VCaP (cell line): ENCODE data around the gene MYLK.

Experiments
- H3K27ac ChIP-seq: fragments of 450-650 bp; 2 replicates; pipeline ENCODE4 v1.5.1; 2017
- CTCF ChIP-seq: fragments of 450-650 bp; conservative IDR thresholded peaks from 2 replicates; pipeline ENCODE4 v1.5.1; 2017; ENCODE audit warnings: mild to moderate bottlenecking, moderate library complexity

Gene MYLK

GRCh38 chr3:123884993-123885392 lies 861 bp upstream of the MYLK start:
- no peak overlapping the region for H3K27ac ChIP-seq

DNA sequence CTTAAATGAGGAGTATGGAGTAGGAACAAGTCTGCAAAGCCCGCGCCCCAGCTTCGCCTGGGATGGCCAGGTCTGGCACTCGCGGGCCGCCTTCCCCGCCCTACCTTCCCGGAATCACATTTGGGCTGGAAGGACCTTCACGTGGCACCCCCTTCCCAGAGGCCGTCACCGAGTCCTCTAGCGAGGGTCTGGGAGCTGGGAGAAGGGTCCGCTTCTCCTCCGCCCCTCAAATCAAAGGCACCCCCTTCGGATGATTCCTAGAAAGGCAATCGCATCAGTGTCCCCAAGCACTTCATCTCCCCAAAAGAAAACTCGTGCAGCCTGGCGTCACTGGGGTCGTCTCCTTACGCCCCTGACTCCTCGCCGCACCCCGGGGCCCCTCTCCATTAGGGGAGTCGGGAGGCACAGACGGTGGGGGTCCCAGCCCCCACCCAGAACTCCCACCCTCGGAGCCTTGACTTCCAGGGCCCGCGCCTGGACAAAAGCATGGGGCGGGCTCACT lies 380 bp downstream of the MYLK start:
- H3K27ac ChIP-seq = peak overlapping the region; percentile 57; the same call in 1 of the 2 replicates
- TF ChIP-seq CTCF = no peak

More at GRCh38 chr3:123884993-123885392, 861 bp upstream of the MYLK start:
- TF ChIP-seq CTCF = no peak

GRCh38 chr3:123883111-123883510 lies 1.0 kb downstream of the MYLK start:
- no peak overlapping the region for H3K27ac ChIP-seq
- no peak for TF ChIP-seq CTCF

DNA sequence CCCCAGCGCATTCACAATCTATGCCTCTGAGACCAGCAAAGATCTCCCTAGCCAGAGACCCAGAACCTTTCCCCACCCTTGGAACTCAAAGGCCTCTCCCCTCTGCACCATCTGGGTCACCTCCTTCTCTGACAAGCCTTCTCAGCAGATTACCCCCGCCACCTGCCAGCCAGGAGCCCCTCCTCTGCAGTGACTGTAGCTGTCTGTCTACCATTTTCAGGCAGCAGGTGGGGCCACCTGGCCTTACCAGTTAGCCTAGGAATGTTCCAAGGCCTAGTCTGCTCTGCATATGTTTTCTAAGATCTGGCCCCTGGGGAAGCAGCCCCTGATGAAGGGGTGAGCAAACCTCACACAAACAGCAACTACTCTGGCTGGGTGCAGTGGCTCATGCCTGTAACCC lies 2.4 kb downstream of the MYLK start:
- no peak for TF ChIP-seq CTCF
- no peak overlapping the region for H3K27ac ChIP-seq

- no peak overlapping the region for H3K27ac ChIP-seq
- peak; percentile 61 for TF ChIP-seq CTCF
These were observed 3.1 kb downstream of the MYLK start for GRCh38 chr3:123880998-123881561.

DNA sequence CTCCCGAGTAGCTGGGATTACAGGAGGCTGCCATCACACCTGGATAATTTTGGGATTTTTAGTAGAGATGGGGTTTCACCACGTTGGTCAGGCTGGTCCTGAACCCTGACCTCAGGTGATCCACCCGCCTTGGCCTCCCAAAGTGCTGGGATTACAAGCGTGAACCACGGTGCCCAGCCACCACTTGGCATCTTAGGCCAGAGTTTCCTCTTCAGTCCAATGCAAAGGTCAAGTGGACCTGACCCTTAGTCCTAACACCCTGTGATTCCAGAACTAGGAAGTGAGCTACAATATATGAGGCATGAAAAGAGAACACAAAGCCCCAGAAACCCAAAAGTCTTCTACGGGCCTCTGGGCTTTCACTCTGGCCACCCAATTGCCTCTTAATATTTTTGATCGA lies 5.3 kb downstream of the MYLK start:
- H3K27ac ChIP-seq = no peak overlapping the region
- TF ChIP-seq CTCF = no peak

- no peak for TF ChIP-seq CTCF
- H3K27ac ChIP-seq = no peak overlapping the region
These were observed 6.2 kb downstream of the MYLK start for GRCh38 chr3:123877965-123878364.
